ENCODE results near the gene RASA3.
A peak's percentile ranks its signal among the peaks of the same experiment; 100 is the strongest.

DNA sequence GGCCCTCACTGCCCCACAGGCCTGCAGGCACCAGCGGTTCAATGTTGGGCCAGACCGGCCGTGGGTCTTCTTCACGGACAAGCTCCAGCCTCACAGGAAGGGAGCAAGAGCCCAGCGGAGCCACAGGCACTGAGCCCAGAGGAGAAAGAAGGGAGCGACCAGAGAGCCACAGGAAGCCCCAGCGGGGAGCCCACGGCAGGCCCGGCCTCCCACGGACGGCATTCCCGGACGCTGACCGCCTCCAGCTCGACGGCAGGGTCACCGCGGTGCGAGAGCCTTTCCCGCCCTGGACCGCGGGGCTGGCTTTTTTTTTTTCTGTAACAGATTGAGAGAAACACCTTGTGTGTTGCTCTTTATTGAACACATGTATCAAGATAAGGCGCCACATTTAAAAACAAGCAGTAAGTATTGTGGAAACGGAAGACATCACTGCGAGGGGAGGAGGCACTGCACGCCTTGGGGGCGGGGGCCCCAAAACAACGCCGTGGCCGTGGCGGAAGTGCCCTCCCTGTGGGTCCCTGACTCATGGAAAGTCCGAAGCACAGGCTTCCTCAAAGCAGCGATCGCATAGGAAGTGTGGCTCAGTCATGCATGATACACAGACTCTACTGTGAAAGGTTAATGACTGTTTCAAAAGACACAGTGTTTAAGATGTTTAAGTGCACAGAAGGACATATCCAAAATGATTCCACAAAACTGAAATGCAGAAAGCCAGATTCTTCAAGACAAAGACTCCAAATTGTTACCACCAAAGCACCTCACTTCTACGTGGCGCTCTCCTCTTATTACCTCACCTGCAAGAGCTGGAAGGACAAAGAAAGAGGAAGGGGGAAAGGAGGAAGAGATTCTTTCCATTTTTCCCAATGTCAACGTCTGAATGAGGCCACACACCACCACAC is 3.5 kb downstream of the RASA3 start:
- TF ChIP-seq, protein P1, sequence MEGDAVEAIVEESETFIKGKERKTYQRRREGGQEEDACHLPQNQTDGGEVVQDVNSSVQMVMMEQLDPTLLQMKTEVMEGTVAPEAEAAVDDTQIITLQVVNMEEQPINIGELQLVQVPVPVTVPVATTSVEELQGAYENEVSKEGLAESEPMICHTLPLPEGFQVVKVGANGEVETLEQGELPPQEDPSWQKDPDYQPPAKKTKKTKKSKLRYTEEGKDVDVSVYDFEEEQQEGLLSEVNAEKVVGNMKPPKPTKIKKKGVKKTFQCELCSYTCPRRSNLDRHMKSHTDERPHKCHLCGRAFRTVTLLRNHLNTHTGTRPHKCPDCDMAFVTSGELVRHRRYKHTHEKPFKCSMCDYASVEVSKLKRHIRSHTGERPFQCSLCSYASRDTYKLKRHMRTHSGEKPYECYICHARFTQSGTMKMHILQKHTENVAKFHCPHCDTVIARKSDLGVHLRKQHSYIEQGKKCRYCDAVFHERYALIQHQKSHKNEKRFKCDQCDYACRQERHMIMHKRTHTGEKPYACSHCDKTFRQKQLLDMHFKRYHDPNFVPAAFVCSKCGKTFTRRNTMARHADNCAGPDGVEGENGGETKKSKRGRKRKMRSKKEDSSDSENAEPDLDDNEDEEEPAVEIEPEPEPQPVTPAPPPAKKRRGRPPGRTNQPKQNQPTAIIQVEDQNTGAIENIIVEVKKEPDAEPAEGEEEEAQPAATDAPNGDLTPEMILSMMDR (IDR thresholded peaks at IDR 0.05 in 2 of 3, conservative IDR thresholded peaks at IDR 0.05 in 1 of 3; ENCODE audit: borderline replicate concordance in 1 of 3, insufficient read depth in 1 of 3, low read depth in 2 of 3, low read length in 2 of 3) = no peak
- peak; percentile 66 for TF ChIP-seq POLR2AphosphoS5 (IDR thresholded peaks at IDR 0.05; ENCODE audit: low read depth, low read length)

Data from HCT116 (cell line).